ENCODE results near the gene MCC. TPM values are rescaled to one million over a fixed set of nuclear protein-coding genes. Genes with fewer than 3 reads are reported as not detected.

The MCC gene
- total and polyA plus RNA-seq, 2 donors (not counting 1 experiment from before 2014, with no cell fraction given): 3.2 to 41.3 TPM

DNA sequence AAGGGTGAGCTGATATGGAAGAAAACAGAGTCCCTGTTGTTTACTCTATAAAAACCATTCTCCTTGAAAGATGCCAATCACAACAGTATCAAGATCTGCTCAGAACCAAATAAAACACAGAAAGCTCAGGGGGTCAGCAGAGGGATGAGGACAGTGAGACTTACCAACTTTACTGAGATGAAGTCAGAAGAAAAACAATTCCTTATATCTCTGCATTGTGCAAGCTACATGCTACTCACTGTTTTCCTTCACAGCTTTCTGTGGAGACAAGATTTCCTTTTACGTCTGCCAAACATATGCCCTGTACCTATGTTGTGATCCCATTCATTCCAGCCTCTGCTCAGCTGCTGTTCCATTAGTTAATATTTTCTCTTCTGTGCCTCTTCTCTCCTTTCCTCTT lies 239.0 kb downstream of the MCC start:
- peak in 1 of 2 donors; percentile 68 for DNase-seq (ENCODE audit: low read depth in 2 of 2)
- H3K27ac ChIP-seq (ENCODE audit: insufficient read depth, low read length): peak overlapping the region; percentile 67

DNA sequence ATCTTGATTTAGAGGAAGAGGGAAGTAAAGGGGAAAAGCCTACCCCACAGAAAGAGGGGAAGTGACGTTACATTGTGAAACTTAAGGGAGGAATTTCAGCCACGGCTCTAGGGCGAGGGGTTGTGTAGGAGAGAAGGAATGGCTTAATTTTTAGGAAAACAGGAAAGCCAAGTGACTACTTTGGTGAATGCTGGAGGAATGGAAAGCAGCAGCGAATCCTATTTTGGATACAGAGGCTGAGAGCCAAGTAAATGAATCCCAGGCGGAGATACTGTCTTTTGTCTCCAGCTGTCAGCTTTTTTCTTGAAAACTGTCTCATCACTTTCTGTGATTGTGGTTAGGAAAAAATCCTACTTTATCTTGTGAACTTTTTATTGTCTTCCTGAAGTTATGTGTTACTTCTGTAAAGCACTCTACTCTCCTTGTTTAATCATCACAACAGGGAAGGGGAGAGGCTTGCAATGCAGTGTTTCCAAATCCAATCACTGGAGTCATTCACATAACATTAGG lies 241.8 kb downstream of the MCC start:
- H3K4me3 ChIP-seq (replicated peaks in 1 of 4; ENCODE audit: control extremely low read depth in 1 of 4, insufficient read depth in 1 of 4, low read depth in 3 of 4, low read length in 4 of 4): peak overlapping the region in 1 of 4 experiments; percentile 20
- no peaks in the 10 kb centered on the region for H3K36me3 ChIP-seq (ENCODE audit: control insufficient read depth, insufficient read depth, low read length)
- no peak overlapping the region for H3K9ac ChIP-seq (ENCODE audit: insufficient read depth, low read length)
- H3K79me2 ChIP-seq (ENCODE audit: control insufficient read depth, insufficient read depth, low read length): no peaks in the 10 kb centered on the region
- H4K20me1 ChIP-seq (ENCODE audit: control insufficient read depth, extremely low read depth, insufficient read depth, low read length): no peaks in the 10 kb centered on the region
- no peak overlapping the region for H3K4me2 ChIP-seq (ENCODE audit: extremely low read depth, insufficient read depth, low read length)
- H2AFZ ChIP-seq (ENCODE audit: low read length): no peak overlapping the region
- H3K27ac ChIP-seq (ENCODE audit: insufficient read depth, low read length): no peak overlapping the region
- DNase-seq (ENCODE audit: low read depth in 2 of 2): peak; percentile 33 to 44
- TF ChIP-seq, protein P1, sequence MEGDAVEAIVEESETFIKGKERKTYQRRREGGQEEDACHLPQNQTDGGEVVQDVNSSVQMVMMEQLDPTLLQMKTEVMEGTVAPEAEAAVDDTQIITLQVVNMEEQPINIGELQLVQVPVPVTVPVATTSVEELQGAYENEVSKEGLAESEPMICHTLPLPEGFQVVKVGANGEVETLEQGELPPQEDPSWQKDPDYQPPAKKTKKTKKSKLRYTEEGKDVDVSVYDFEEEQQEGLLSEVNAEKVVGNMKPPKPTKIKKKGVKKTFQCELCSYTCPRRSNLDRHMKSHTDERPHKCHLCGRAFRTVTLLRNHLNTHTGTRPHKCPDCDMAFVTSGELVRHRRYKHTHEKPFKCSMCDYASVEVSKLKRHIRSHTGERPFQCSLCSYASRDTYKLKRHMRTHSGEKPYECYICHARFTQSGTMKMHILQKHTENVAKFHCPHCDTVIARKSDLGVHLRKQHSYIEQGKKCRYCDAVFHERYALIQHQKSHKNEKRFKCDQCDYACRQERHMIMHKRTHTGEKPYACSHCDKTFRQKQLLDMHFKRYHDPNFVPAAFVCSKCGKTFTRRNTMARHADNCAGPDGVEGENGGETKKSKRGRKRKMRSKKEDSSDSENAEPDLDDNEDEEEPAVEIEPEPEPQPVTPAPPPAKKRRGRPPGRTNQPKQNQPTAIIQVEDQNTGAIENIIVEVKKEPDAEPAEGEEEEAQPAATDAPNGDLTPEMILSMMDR (conservative IDR thresholded peaks at IDR 0.05 in 1 of 2, IDR thresholded peaks at IDR 0.05 in 1 of 2; ENCODE audit: low read depth in 1 of 2, low read length in 2 of 2): no peak
- TF ChIP-seq EZH2 (IDR thresholded peaks at IDR 0.05; ENCODE audit: low read length, missing control alignments): no peak
- H3K27me3 ChIP-seq (ENCODE audit: control insufficient read depth, insufficient read depth, low read length): no peaks in the 10 kb centered on the region
- H3K4me1 ChIP-seq (ENCODE audit: control insufficient read depth, extremely low read depth, insufficient read depth, low read length): peaks cover 4% of the 10 kb centered on the region
- no peaks in the 10 kb centered on the region for H3K9me3 ChIP-seq (ENCODE audit: control insufficient read depth, insufficient read depth, low read depth, low read length)

More for the DNA sequence above, 239.0 kb downstream of the MCC start:
- no peak for TF ChIP-seq EZH2 (IDR thresholded peaks at IDR 0.05; ENCODE audit: low read length, missing control alignments)
- TF ChIP-seq, protein P1 (conservative IDR thresholded peaks at IDR 0.05 in 1 of 2, IDR thresholded peaks at IDR 0.05 in 1 of 2; ENCODE audit: low read depth in 1 of 2, low read length in 2 of 2): no peak
- Histone ChIP-seq H3K4me3 (replicated peaks in 1 of 4; ENCODE audit: control extremely low read depth in 1 of 4, insufficient read depth in 1 of 4, low read depth in 3 of 4, low read length in 4 of 4) (no peak overlapping the region), H3K36me3 (ENCODE audit: control insufficient read depth, insufficient read depth, low read length) (no peaks in the 10 kb centered on the region), H3K9me3 (ENCODE audit: control insufficient read depth, insufficient read depth, low read depth, low read length) (no peaks in the 10 kb centered on the region), H4K20me1 (ENCODE audit: control insufficient read depth, extremely low read depth, insufficient read depth, low read length) (no peaks in the 10 kb centered on the region), H3K79me2 (ENCODE audit: control insufficient read depth, insufficient read depth, low read length) (no peaks in the 10 kb centered on the region), H3K4me1 (ENCODE audit: control insufficient read depth, extremely low read depth, insufficient read depth, low read length) (peaks cover 4% of the 10 kb centered on the region), H2AFZ (ENCODE audit: low read length) (no peak overlapping the region), H3K27me3 (ENCODE audit: control insufficient read depth, insufficient read depth, low read length) (no peaks in the 10 kb centered on the region), H3K4me2 (ENCODE audit: extremely low read depth, insufficient read depth, low read length) (no peak overlapping the region), H3K9ac (ENCODE audit: insufficient read depth, low read length) (no peak overlapping the region)

DNA sequence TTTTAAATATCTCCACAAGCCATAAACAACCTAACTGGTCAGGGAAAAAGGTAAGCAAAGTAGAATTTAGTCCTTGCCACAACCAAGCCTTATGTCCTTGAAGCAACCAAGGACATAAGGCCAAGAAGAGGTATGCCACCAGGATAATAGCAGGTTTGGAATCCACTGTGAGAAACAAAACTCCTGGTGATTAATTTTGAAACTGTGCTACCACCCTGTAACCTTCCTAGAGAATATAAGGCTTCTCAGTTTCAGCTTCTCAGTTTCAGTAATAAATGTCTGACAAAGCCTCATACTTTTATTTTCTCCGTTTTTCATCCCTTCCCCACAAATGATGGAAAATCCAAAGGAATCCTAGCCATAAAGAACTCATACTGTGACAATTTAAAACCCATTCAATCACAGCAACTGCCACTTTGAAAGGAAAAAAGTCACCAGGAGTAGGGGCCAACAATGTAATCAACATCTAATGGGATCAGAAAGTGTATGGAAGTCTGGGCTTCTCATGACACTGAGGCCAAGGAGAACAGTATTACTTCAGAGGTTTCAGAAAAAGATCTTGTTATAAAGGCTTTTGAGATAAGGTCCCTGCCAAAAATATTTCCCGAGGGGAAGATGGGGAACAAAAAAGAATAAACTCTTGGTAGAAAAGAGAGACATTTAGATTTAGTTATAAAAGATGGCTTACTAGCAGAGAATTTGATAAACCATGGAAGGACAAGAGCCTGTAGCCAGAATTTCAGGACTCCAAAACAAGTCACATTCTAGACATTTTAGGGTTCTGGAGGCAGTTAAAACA lies 242.6 kb downstream of the MCC start:
- Histone ChIP-seq H3K4me1 (ENCODE audit: control insufficient read depth, extremely low read depth, insufficient read depth, low read length) (peaks cover under 1% of the 10 kb centered on the region), H2AFZ (ENCODE audit: low read length) (no peak overlapping the region), H4K20me1 (ENCODE audit: control insufficient read depth, extremely low read depth, insufficient read depth, low read length) (no peaks in the 10 kb centered on the region), H3K9me3 (ENCODE audit: control insufficient read depth, insufficient read depth, low read depth, low read length) (no peaks in the 10 kb centered on the region), H3K36me3 (ENCODE audit: control insufficient read depth, insufficient read depth, low read length) (no peaks in the 10 kb centered on the region), H3K79me2 (ENCODE audit: control insufficient read depth, insufficient read depth, low read length) (no peaks in the 10 kb centered on the region), H3K27ac (ENCODE audit: insufficient read depth, low read length) (no peak overlapping the region), H3K9ac (ENCODE audit: insufficient read depth, low read length) (no peak overlapping the region), H3K4me2 (ENCODE audit: extremely low read depth, insufficient read depth, low read length) (no peak overlapping the region), H3K4me3 (replicated peaks in 1 of 4; ENCODE audit: control extremely low read depth in 1 of 4, insufficient read depth in 1 of 4, low read depth in 3 of 4, low read length in 4 of 4) (no peak overlapping the region), H3K27me3 (ENCODE audit: control insufficient read depth, insufficient read depth, low read length) (no peaks in the 10 kb centered on the region)
- no peak for DNase-seq (ENCODE audit: low read depth in 2 of 2)
- TF ChIP-seq EZH2 (IDR thresholded peaks at IDR 0.05; ENCODE audit: low read length, missing control alignments): no peak
- TF ChIP-seq, protein P1 (conservative IDR thresholded peaks at IDR 0.05 in 1 of 2, IDR thresholded peaks at IDR 0.05 in 1 of 2; ENCODE audit: low read depth in 1 of 2, low read length in 2 of 2): no peak
